Adipocyte (in vitro differentiated cells): ENCODE results near the gene ERP29.
A peak's percentile ranks its signal among the peaks of the same experiment; 100 is the strongest.

ENCODE experiments used
- DNase-seq: peaks from one replicate; pipeline ENCODE4 v3.0.0-alpha.2; 2015; ENCODE audit warnings: low read depth
- H3K27me3 ChIP-seq: replicated peaks from 2 replicates; pipeline ENCODE4 v1.7.0; 2013; ENCODE audit warnings: mild to moderate bottlenecking, low read length, moderate library complexity; ENCODE audit not compliant: control insufficient read depth, insufficient read depth
- H3K36me3 ChIP-seq: 2 replicates; pipeline ENCODE4 v1.7.0; 2013; ENCODE audit warnings: low read length, mild to moderate bottlenecking, moderate library complexity; ENCODE audit not compliant: control insufficient read depth, insufficient read depth, severe bottlenecking
- H3K4me1 ChIP-seq: 2 replicates; pipeline ENCODE4 v1.7.0; 2013; ENCODE audit warnings: mild to moderate bottlenecking, low read length, moderate library complexity; ENCODE audit not compliant: control insufficient read depth, insufficient read depth
- H3K4me3 ChIP-seq: 2 replicates; pipeline ENCODE4 v1.7.0; 2013; ENCODE audit warnings: mild to moderate bottlenecking, low read length, moderate library complexity
- H3K9ac ChIP-seq: 2 replicates; pipeline ENCODE4 v1.7.0; 2013; ENCODE audit warnings: mild to moderate bottlenecking, low read length, moderate library complexity
- H3K9me3 ChIP-seq: 2 replicates; pipeline ENCODE4 v1.7.0; 2013; ENCODE audit warnings: mild to moderate bottlenecking, low read length, moderate library complexity; ENCODE audit not compliant: control insufficient read depth

ERP29 gene

DNA sequence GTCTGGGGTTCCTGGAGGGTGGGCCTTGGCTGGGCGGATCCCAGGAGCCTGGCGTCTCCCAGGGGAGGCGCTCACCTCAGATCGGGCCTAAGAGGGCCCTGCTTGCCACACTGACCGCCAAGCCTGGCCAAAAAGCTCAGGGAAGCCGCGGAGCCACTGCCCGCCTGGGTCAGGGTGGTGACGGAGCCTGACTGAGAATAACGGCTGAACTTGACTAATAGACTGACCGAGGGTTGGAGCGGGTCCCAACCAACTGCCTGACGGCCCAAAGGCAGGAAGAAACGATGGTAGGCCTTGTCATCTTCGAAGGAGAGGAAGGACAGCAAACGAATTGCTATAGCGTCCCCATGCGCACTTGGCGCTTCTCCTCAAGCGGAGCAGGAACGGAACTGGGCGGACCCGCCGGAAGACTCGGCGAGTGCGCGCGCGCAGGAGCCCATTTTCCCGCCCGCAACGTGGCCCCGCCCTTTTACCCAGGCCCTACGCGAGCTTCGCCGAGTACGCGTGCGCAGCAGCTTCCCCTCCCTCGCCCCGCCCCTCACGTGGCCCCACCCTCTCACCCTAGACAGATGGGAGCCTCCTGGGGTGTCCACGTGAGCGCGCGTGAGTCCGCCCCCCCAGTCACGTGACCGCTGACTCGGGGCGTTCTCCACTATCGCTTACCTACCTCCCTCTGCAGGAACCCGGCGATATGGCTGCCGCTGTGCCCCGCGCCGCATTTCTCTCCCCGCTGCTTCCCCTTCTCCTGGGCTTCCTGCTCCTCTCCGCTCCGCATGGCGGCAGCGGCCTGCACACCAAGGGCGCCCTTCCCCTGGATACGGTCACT, at the start of gene ERP29, which contains the start of gene TMEM116:
Gene ERP29, plus strand, starts transcription at position 652 of the 826 bp plus-strand sequence. Its CDS starts 40 bp downstream, at position 692.
Gene TMEM116, minus strand, starts transcription at position 391 of the 826 bp plus-strand sequence. CDS start 7,895 bp downstream, outside the sequence.
- peak within 1 kb of the TSS; percentile 94 for H3K4me3 ChIP-seq
- H3K27me3 ChIP-seq: no peaks in the 10 kb centered on the region
- peaks cover 7% of the 10 kb centered on the region for H3K36me3 ChIP-seq
- peak within 1 kb of the TSS; percentile 97 for H3K9ac ChIP-seq
- DNase-seq: peak; percentile 100
- peaks cover 20% of the 10 kb centered on the region for H3K4me1 ChIP-seq
- H3K9me3 ChIP-seq: no peaks in the 10 kb centered on the region

DNA sequence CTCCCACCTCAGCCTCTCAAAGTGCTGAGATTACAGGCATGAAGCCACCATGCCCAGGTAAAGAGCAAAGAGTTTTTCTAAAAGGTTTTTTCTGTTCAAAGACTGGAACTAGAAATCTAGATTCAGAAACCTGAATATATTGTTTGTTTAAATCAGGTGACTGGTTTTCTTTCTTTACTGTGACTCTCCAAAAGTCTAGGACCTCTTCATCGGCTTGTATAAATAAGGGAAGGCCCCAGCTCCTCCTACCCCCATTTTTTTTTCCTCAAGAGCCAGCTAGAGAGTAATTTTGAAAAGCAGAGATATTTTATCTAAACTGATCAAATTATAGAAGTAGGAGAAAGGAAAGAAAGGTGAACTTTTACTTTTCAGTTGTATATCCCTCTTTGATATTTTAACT, 48.3 kb upstream of the ERP29 start:
- no peak overlapping the region for H3K4me3 ChIP-seq
- H3K27me3 ChIP-seq: no peaks in the 10 kb centered on the region
- DNase-seq: no peak
- peaks cover 3% of the 10 kb centered on the region for H3K9me3 ChIP-seq
- H3K36me3 ChIP-seq: no peaks in the 10 kb centered on the region
- H3K9ac ChIP-seq: no peak overlapping the region
- no peaks in the 10 kb centered on the region for H3K4me1 ChIP-seq

DNA sequence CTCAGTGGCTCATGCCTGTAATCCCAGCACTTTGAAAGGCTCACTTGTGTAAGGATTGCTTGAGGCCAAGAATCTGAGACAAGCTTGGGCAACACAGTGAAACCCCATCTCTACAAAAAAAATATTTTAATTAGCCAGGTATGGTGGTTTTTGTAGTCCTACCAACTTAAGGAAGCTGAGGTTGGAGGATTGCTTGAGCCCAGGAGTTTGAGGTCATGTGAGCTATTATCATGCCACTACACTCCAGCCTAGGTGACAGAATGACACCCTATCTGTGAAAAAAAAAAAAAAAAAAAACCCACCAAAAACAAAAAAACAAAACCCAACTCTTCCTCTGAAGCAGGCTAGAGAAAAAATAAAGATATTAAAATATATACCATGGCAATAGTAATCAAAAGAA, 41.4 kb upstream of the ERP29 start:
- peaks cover 15% of the 10 kb centered on the region for H3K9me3 ChIP-seq
- H3K27me3 ChIP-seq: no peaks in the 10 kb centered on the region
- H3K9ac ChIP-seq: no peak overlapping the region
- H3K36me3 ChIP-seq: no peaks in the 10 kb centered on the region
- H3K4me3 ChIP-seq: no peak overlapping the region
- DNase-seq: no peak
- H3K4me1 ChIP-seq: no peaks in the 10 kb centered on the region

DNA sequence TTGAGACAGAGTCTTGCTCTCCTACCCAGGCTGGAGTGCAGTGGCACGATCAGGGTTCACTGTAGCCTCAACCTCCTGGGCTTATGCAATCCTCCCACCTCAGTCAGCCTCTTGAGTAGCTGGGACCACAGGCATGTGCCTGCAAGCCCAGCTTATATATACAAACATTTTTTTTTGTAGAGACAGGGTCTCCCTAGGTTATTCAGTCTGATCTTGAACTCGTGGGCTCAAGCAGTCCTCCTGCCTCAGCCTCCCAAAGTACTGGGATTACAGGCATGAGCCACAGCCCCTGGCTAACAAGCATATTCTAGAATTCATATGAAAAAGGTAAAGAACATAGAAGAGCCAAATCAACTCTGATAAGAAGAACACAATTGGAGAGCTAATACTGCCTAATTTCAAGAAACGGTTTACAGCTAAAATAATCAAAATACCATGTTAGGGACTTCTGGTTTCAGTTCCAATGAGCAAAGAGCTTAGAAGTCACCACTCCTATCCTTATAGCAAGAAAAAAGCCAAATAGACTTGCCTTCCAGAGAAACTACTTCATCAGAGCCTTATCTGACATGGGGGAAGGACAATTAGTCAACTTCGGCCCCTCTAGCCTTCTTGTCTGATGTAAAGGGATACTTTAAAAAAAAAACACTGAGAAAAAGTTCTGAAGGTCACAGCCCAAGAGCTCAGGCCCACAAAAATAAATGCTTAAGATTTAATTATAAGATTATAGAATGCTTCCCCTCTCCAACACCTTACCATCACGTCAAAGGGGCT, 37.9 kb upstream of the ERP29 start:
- H3K27me3 ChIP-seq: no peaks in the 10 kb centered on the region
- H3K9me3 ChIP-seq: peaks cover 12% of the 10 kb centered on the region
- no peak for DNase-seq
- no peaks in the 10 kb centered on the region for H3K36me3 ChIP-seq
- no peaks in the 10 kb centered on the region for H3K4me1 ChIP-seq
- no peak overlapping the region for H3K4me3 ChIP-seq
- no peak overlapping the region for H3K9ac ChIP-seq

- Histone ChIP-seq H3K9me3 (peaks cover 3% of the 10 kb centered on the region), H3K4me3 (no peak overlapping the region), H3K27me3 (no peaks in the 10 kb centered on the region), H3K36me3 (no peaks in the 10 kb centered on the region), H3K4me1 (no peaks in the 10 kb centered on the region), H3K9ac (no peak overlapping the region)
- no peak for DNase-seq
These were observed 36.9 kb upstream of the ERP29 start for GRCh38 chr12:111976291-111976690.

- no peaks in the 10 kb centered on the region for H3K9me3 ChIP-seq
- H3K9ac ChIP-seq: no peak overlapping the region
- H3K27me3 ChIP-seq: no peaks in the 10 kb centered on the region
- no peaks in the 10 kb centered on the region for H3K36me3 ChIP-seq
- no peaks in the 10 kb centered on the region for H3K4me1 ChIP-seq
- no peak overlapping the region for H3K4me3 ChIP-seq
- no peak for DNase-seq
These were observed 36.4 kb upstream of the ERP29 start for GRCh38 chr12:111976860-111977259.

DNA sequence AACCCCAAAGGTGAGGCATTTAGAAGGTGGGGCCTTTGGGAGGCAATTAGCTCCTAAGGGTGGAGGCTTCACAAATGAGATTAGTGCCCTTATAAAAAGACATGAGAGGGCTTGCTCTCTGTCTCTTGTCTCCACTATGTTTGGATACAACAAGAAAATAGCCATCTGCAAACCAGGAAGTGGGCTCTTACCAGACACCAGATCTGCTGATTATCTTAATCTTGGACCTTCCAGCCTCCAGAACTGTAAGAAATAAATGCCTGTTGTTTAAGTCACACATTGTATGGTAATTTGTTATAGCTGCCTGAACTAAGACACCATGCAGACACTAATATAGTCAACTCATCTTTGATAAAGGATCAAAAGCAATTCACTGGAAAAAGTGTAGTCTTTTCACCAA, 34.7 kb upstream of the ERP29 start:
- no peaks in the 10 kb centered on the region for H3K27me3 ChIP-seq
- H3K9me3 ChIP-seq: no peaks in the 10 kb centered on the region
- no peaks in the 10 kb centered on the region for H3K36me3 ChIP-seq
- no peaks in the 10 kb centered on the region for H3K4me1 ChIP-seq
- DNase-seq: no peak
- no peak overlapping the region for H3K4me3 ChIP-seq
- H3K9ac ChIP-seq: no peak overlapping the region

DNA sequence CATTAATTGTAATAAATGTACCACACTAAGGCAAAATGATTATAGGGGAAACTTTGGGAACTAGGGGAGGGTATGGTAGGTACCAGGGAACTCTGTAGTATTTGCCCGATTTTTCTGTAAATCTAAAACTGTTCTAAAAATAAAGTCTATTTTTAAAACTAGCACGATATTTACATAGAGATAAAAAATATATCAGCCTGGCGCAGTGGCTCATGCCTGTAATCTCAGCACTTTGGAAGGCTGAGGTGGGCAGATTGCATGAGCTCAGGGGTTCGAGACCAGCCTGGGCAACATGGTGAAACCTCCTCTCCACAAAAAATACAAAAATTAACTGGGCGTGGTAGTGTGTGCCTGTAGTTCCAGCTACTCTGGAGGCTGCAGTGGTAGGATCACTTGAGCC, 32.6 kb upstream of the ERP29 start:
- no peaks in the 10 kb centered on the region for H3K9me3 ChIP-seq
- no peak overlapping the region for H3K9ac ChIP-seq
- no peak overlapping the region for H3K4me3 ChIP-seq
- no peak for DNase-seq
- H3K27me3 ChIP-seq: no peaks in the 10 kb centered on the region
- H3K36me3 ChIP-seq: no peaks in the 10 kb centered on the region
- no peaks in the 10 kb centered on the region for H3K4me1 ChIP-seq

DNA sequence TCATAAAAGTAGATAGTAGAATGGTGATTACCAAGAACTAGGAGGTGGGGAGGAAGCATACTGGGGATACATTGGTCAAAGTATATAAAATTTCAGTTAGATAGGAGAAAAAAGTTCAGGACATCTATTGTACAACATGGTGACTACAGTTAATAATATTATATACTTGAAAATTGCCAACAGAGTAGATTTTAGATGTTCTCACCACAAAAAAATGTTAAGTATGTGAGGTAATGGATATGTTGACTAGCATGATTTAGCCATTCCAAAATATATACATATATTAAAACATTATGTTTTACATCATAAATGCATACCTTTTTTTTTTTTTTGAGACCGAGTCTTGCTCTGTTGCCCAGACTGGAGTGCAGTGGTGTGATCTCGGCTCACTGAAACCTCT, 31.2 kb upstream of the ERP29 start:
- no peaks in the 10 kb centered on the region for H3K36me3 ChIP-seq

DNA sequence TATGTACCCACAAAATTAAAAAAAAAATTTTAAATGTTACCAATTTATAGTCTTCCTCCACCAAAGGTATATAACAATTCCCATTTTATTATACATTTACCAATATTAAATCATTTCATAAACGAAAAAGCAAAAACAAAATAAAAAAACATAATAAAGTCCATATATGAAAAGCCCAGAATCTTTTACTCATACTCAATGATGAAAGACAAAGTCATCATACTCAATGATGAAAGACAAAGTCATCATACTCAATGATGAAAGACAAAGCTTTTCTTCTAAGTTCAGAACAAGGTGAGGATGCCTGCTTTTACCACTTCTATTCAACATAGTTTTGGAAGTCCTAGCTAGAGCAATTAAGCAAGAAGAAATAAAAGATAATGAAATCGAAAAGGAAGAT, 28.4 kb upstream of the ERP29 start:
- Histone ChIP-seq H3K9me3 (no peaks in the 10 kb centered on the region), H3K4me1 (no peaks in the 10 kb centered on the region), H3K36me3 (no peaks in the 10 kb centered on the region), H3K9ac (no peak overlapping the region), H3K27me3 (no peaks in the 10 kb centered on the region), H3K4me3 (no peak overlapping the region)
- DNase-seq: no peak

More for the DNA sequence above, 31.2 kb upstream of the ERP29 start:
- Histone ChIP-seq H3K27me3 (no peaks in the 10 kb centered on the region), H3K9me3 (no peaks in the 10 kb centered on the region), H3K4me3 (no peak overlapping the region), H3K9ac (no peak overlapping the region), H3K4me1 (no peaks in the 10 kb centered on the region)
- DNase-seq: peak; percentile 24

- Histone ChIP-seq H3K36me3 (no peaks in the 10 kb centered on the region), H3K9ac (no peak overlapping the region), H3K4me3 (no peak overlapping the region), H3K4me1 (no peaks in the 10 kb centered on the region), H3K27me3 (no peaks in the 10 kb centered on the region), H3K9me3 (no peaks in the 10 kb centered on the region)
- no peak for DNase-seq
These were observed 21.7 kb upstream of the ERP29 start for GRCh38 chr12:111991535-111991934.
